GM12878 (cell line): ENCODE data around the gene USP47. TPM values are rescaled to one million over a fixed set of nuclear protein-coding genes. Genes with fewer than 3 reads are reported as not detected.

Source experiments
- ATAC-seq: fragments of 200-7000 bp; cut with Tn5 transposase; 3 replicates; pipeline ENCODE4 v1.9.1; 2020; ENCODE audit warnings: mild to moderate bottlenecking, moderate library complexity
- Bru-seq: library from RNA; stranded (reverse); fragments of 400-500 nt; gene quantifications from one replicate; lab custom pipeline; 2021; lab: Mats Ljungman, UMichigan
- BruChase-seq, 2 experiments: library from RNA; stranded (reverse); fragments of 400-500 nt; gene quantifications; one replicate each; lab custom pipeline; 2021; lab: Mats Ljungman, UMichigan
- BruUV-seq: library from RNA; stranded (reverse); fragments of 400-500 nt; replicated peaks from 2 replicates; lab custom pipeline; 2021; lab: Mats Ljungman, UMichigan
- CTCF ChIA-PET: fragments of 300-600 bp; sonication (Branson Sonifier 250); formaldehyde crosslinking; extraction: SDS; loops from one replicate; lab custom pipeline; 2021; ENCODE audit warnings: inconsistent platforms; lab: Yijun Ruan, JAX
- POLR2A ChIA-PET: fragments of 350-600 bp; formaldehyde crosslinking; extraction: SDS; loops from one replicate; lab custom pipeline; 2021; ENCODE audit warnings: inconsistent platforms; lab: Charles Lee
- RAD21 ChIA-PET: fragments of 300-600 bp; sonication (Branson Sonifier 250); formaldehyde crosslinking; loops from one replicate; lab custom pipeline; 2023; ENCODE audit warnings: antibody characterized with exemption; ENCODE audit not compliant: unreplicated experiment; lab: Charles Lee
- SMC1A ChIA-PET: fragments of 300-600 bp; sonication (Branson Sonifier 250); formaldehyde crosslinking; loops from one replicate; lab custom pipeline; 2023; ENCODE audit not compliant: unreplicated experiment, uncharacterized antibody; lab: Charles Lee
- DNase-seq: peaks from one replicate; pipeline ENCODE4 v3.0.0-alpha.2; 2011; ENCODE audit warnings: low read depth, low spot score
- FAIRE-seq: peaks from 3 replicates; lab custom pipeline; 2011; peaks lifted over from hg19 to GRCh38; lab: Jason Lieb, UNC
- H2AFZ ChIP-seq: 2 replicates; pipeline ENCODE4 v1.6.0; 2011; ENCODE audit warnings: low read depth, low read length, control low read depth; ENCODE audit not compliant: control insufficient read depth
- H3K27ac ChIP-seq: 2 replicates; pipeline ENCODE4 v1.5.1; 2011; ENCODE audit warnings: control low read depth; ENCODE audit not compliant: control insufficient read depth, insufficient read depth
- H3K27me3 ChIP-seq, 2 experiments: replicated peaks in 1 of 2; 2 replicates each; pipeline versions ENCODE4 v1.6.0 to v1.6.1; 2011; ENCODE audit warnings: low read length in 1 of 2; ENCODE audit not compliant: control insufficient read depth in 2 of 2, insufficient read depth in 2 of 2
- H3K36me3 ChIP-seq, 2 experiments: 2 replicates each; pipeline ENCODE4 v1.5.1; 2011; ENCODE audit warnings: low read length in 1 of 2; ENCODE audit not compliant: control insufficient read depth in 2 of 2, insufficient read depth in 2 of 2
- H3K4me1 ChIP-seq: 2 replicates; pipeline ENCODE4 v1.6.1; 2011; ENCODE audit warnings: mild to moderate bottlenecking, low read length, moderate library complexity, mixed read lengths; ENCODE audit not compliant: control insufficient read depth, insufficient read depth
- H3K4me2 ChIP-seq: 2 replicates; pipeline ENCODE4 v1.6.0; 2011; ENCODE audit warnings: control low read depth; ENCODE audit not compliant: control insufficient read depth, insufficient read depth
- H3K4me3 ChIP-seq: fragments of 200-600 bp; sonication (generic); 2 replicates; pipeline ENCODE4 v1.5.1; 2016
- H3K79me2 ChIP-seq: 2 replicates; pipeline ENCODE4 v1.6.0; 2011; ENCODE audit warnings: low read length; ENCODE audit not compliant: control insufficient read depth, insufficient read depth
- H3K9ac ChIP-seq: 2 replicates; pipeline ENCODE4 v1.8.0; 2011; ENCODE audit warnings: low read length, control low read depth, mixed read lengths; ENCODE audit not compliant: control insufficient read depth, insufficient read depth
- H3K9me3 ChIP-seq: replicated peaks from 3 replicates; pipeline ENCODE4 v1.5.1; 2011; ENCODE audit warnings: mild to moderate bottlenecking, low read length; ENCODE audit not compliant: control insufficient read depth, insufficient read depth
- H4K20me1 ChIP-seq: 2 replicates; pipeline ENCODE4 v1.6.0; 2011; ENCODE audit not compliant: control insufficient read depth, insufficient read depth
- PML ChIP-seq: IDR thresholded peaks from 2 replicates; pipeline ENCODE4 v1.6.1; 2012; ENCODE audit warnings: low read length, inconsistent platforms
- RCOR1 ChIP-seq: conservative IDR thresholded peaks from 2 replicates; pipeline ENCODE4 v1.6.1; 2012; ENCODE audit warnings: low read depth, low read length, improper control_type of control experiment
- SMC3 ChIP-seq: IDR thresholded peaks from 2 replicates; pipeline ENCODE4 v1.6.1; 2011; ENCODE audit warnings: low read length, improper control_type of control experiment, borderline replicate concordance
- WGBS: methylation state at CpG from one replicate; pipeline ENCODE4 v1.1.6; 2016; ENCODE audit warnings: low lambda C conversion rate; ENCODE audit not compliant: insufficient replicate concordance, insufficient coverage; ENCODE audit errors: missing lambda C conversion rate; 5-methylcytosine and 5-hydroxymethylcytosine counted together
- in situ Hi-C: fragments of 300-500 bp; cut with MboI; formaldehyde crosslinking; loops from 9 replicates; pipeline ENCODE4 v1.14.3; 2018; ENCODE audit warnings: mixed read lengths
- intact Hi-C: fragments of 100-400 bp; cut with micrococcal nuclease; formaldehyde crosslinking; loops from one replicate; pipeline ENCODE4 v1.14.2; 2022; ENCODE audit not compliant: unreplicated experiment
- long read RNA-seq, 2 experiments: library from polyadenylated mRNA; unstranded; transcript quantifications; one replicate each; pipeline ENCODE4 v2.0.0, GENCODE V29; 2019 to 2020
- polyA minus RNA-seq, 3 experiments: library from RNA; depleted of rRNA, polyadenylated mRNA; stranded (reverse); fragments of >200 nt; gene quantifications; 2 replicates each; pipeline ENCODE4 v1.2.3, GENCODE V29; 2011
- polyA plus RNA-seq, 11 experiments: library from polyadenylated mRNA; depleted of rRNA in 4 of 11; unstranded in 6 of 11; stranded (reverse) in 5 of 11; fragments of >200 nt; fragmentation: Nextera tagmentation in 4 of 11; fragmentation: Illumina TruSeq in 1 of 11; extraction: Ambion mirVana in 4 of 11; extraction: Trizol in 1 of 11; gene quantifications; 1 replicate in 1 of 11; 2 replicates in 10 of 11; pipeline versions ENCODE4 v1.2.1 to v1.2.3, GENCODE V29; 2011 to 2016; ENCODE audit warnings: inconsistent platforms in 2 of 11, missing spikeins in 2 of 11, low read depth in 1 of 11
- total RNA-seq, 4 experiments: library from RNA; depleted of rRNA in 3 of 4; stranded (reverse); fragments of >200 nt in 3 of 4; fragmentation: Illumina TruSeq in 1 of 4; extraction: Trizol in 1 of 4; gene quantifications; 2 replicates each; pipeline versions ENCODE4 v1.2.1 to v1.2.3, GENCODE V29; 2013 to 2021
- TF ChIP-seq, protein P1 (sequence below): IDR thresholded peaks from 2 replicates; pipeline ENCODE4 v1.6.1; 2012; ENCODE audit warnings: mild to moderate bottlenecking, low read depth, low read length
- TF ChIP-seq, protein P2 (sequence below): fragments of 450-650 bp; conservative IDR thresholded peaks from 2 replicates; pipeline ENCODE4 v1.6.1; 2017; ENCODE audit warnings: mild to moderate bottlenecking, moderate library complexity

The USP47 gene, protein sequence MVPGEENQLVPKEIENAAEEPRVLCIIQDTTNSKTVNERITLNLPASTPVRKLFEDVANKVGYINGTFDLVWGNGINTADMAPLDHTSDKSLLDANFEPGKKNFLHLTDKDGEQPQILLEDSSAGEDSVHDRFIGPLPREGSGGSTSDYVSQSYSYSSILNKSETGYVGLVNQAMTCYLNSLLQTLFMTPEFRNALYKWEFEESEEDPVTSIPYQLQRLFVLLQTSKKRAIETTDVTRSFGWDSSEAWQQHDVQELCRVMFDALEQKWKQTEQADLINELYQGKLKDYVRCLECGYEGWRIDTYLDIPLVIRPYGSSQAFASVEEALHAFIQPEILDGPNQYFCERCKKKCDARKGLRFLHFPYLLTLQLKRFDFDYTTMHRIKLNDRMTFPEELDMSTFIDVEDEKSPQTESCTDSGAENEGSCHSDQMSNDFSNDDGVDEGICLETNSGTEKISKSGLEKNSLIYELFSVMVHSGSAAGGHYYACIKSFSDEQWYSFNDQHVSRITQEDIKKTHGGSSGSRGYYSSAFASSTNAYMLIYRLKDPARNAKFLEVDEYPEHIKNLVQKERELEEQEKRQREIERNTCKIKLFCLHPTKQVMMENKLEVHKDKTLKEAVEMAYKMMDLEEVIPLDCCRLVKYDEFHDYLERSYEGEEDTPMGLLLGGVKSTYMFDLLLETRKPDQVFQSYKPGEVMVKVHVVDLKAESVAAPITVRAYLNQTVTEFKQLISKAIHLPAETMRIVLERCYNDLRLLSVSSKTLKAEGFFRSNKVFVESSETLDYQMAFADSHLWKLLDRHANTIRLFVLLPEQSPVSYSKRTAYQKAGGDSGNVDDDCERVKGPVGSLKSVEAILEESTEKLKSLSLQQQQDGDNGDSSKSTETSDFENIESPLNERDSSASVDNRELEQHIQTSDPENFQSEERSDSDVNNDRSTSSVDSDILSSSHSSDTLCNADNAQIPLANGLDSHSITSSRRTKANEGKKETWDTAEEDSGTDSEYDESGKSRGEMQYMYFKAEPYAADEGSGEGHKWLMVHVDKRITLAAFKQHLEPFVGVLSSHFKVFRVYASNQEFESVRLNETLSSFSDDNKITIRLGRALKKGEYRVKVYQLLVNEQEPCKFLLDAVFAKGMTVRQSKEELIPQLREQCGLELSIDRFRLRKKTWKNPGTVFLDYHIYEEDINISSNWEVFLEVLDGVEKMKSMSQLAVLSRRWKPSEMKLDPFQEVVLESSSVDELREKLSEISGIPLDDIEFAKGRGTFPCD (N-terminal part only)
- 213 and 244 TPM in 2 replicates for total RNA-seq (2013; cell fraction: nucleolus; rRNA removed)
- total RNA-seq (2014; rRNA removed) (50.0 and 54.0 TPM in 2 replicates), total RNA-seq (2014; rRNA removed; fragmentation: Illumina TruSeq; extraction: Trizol) (54.0 and 54.2 TPM in 2 replicates), total RNA-seq (2021) (28.7 and 33.9 TPM in 2 replicates), polyA plus RNA-seq (2011; rRNA removed) (25.7 and 42.5 TPM in 2 replicates), polyA plus RNA-seq (2014; fragmentation: Illumina TruSeq; extraction: Trizol) (34.4 and 53.3 TPM in 2 replicates), polyA plus RNA-seq (2014; fragmentation: Nextera tagmentation; extraction: Ambion mirVana) (10 to 100 TPM; 13.9 to 14.8 TPM), polyA plus RNA-seq (2014; rRNA removed) (23.1 and 27.2 TPM in 2 replicates), polyA plus RNA-seq (2016; fragmentation: Nextera tagmentation; extraction: Ambion mirVana) (10 to 100 TPM; 36.2 to 38.8 TPM), polyA minus RNA-seq (2011; rRNA and poly(A)+ RNA removed) (34.3 and 45.4 TPM in 2 replicates), Bru-seq, nascent RNA (percentile 92 among the genes with signal in this experiment), BruChase-seq, experiment 1, labeled RNA remaining after a 6-hour chase (percentile 89 among the genes with signal in this experiment), BruChase-seq, experiment 2, labeled RNA remaining after a 2-hour chase (percentile 93 among the genes with signal in this experiment)
- polyA plus RNA-seq (2011; ENCODE audit: low read depth) = 16.6 TPM
- 8.9 and 10.5 TPM in 2 replicates for polyA plus RNA-seq (2011; cell fraction: cytosol; rRNA removed)
- polyA plus RNA-seq (2011; cell fraction: nucleus; rRNA removed) = 35.4 and 37.1 TPM in 2 replicates
- 25.5 and 29.9 TPM in 2 replicates for polyA plus RNA-seq (2012)
- 11.1 and 13.4 TPM in 2 replicates for polyA minus RNA-seq (2011; cell fraction: cytosol; rRNA and poly(A)+ RNA removed)
- polyA minus RNA-seq (2011; cell fraction: nucleus; rRNA and poly(A)+ RNA removed) = 57.3 and 80.4 TPM in 2 replicates
- long read RNA-seq, experiment 1, full-length matches to known transcripts = 2 of 10 reads
- long read RNA-seq, experiment 1, partial matches to known transcripts = 7 of 10 reads
- long read RNA-seq, experiment 1, other reads (novel, unspliced or antisense) = 1 of 10 reads
- long read RNA-seq, experiment 2, full-length matches to known transcripts = 2 of 120 reads
- long read RNA-seq, experiment 2, partial matches to known transcripts = 97 of 120 reads
- long read RNA-seq, experiment 2, other reads (novel, unspliced or antisense) = 21 of 120 reads

DNA sequence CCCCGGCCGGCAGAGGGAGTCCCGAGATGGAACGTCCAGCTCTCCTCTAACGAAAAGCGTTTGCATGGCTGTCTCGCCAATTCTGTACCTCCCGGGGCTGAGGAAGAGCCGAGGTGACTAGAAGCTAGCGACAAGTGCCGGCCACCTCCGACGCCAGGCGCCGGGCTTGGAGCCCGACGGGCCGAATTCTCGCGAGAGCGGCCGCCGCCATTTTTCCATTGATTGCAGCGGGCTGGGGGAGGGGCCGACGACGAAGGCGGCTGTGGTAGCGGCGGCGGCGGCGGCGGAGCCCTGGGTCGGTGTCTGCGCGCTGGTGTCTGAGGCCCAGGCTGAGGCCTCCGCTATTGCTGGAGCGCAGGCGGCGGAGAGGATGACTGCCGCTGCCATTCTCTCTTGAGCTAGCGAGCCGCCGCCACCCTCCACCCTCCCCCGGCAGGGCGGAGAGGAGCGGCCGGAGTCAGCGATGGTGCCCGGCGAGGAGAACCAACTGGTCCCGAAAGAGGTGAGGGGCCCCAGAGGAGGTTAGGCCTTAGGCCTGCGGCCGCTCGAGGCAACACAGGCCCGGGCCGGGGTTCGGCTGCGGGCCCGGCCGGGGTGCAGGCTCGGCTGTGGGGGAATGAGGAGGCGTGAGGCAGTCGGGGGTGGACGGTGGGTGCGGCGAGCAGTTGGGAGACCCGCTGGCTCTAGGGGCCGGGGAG, at the start of gene USP47:
TSS of gene USP47 (plus strand) at position 250 of the 698 bp plus-strand sequence. CDS start at position 464, 214 bp downstream.
- peak within 1 kb of the TSS; percentile 84 for H3K4me2 ChIP-seq
- intact Hi-C loops = loop anchor here (5.0 to 10.0 kb wide), 2 partner anchors 987 to 1035 kb away; partner anchors contain the start of genes EIF4G2 and ZBED5
- in situ Hi-C loops = no loop called here
- peak within 1 kb of the TSS; percentile 96 for H3K27ac ChIP-seq
- ChIA-PET SMC1A (interaction anchor here (0.6 to 4.2 kb wide), 5 partner anchors 22 to 984 kb away, joined by 3 to 22 read pairs (median 5); partner anchors contain the start of gene ZBED5), CTCF (interaction anchor here (0.8 to 13.4 kb wide), 5 partner anchors 19 to 814 kb away, joined by 3 to 211 read pairs (median 3); no protein-coding TSS in a partner anchor), RAD21 (interaction anchor here (1.1 to 3.0 kb wide), 5 partner anchors 9 to 1033 kb away, joined by 3 to 18 read pairs (median 4); partner anchors contain the start of gene EIF4G2), POLR2A (interaction anchor here (0.5 to 2.2 kb wide), 6 partner anchors 16 to 1033 kb away, joined by 3 to 11 read pairs (median 5); partner anchors contain the start of gene EIF4G2)
- H3K4me3 ChIP-seq = peak within 1 kb of the TSS; percentile 77
- H3K79me2 ChIP-seq = peaks cover 50% of the 10 kb centered on the region
- H3K9ac ChIP-seq = peak within 1 kb of the TSS; percentile 97
- peaks cover 2% of the 10 kb centered on the region; the same call in 1 of the 2 replicates for H3K4me1 ChIP-seq
- no peaks in the 10 kb centered on the region for H4K20me1 ChIP-seq
- no peaks in the 10 kb centered on the region for H3K9me3 ChIP-seq
- H3K27me3 ChIP-seq = no peaks in the 10 kb centered on the region
- peak; percentile 78 for ATAC-seq
- no TSS peak for BruUV-seq
- no peak for DNase-seq
- no peaks in the 10 kb centered on the region for H3K36me3 ChIP-seq
- H2AFZ ChIP-seq = peak within 1 kb of the TSS; percentile 99
- under 1% methylated on average over 63 of the region's 70 CpGs for WGBS
- FAIRE-seq = no peak
- peak; percentile 78; the same call in 1 of the 2 replicates for TF ChIP-seq RCOR1
- TF ChIP-seq, protein P1, sequence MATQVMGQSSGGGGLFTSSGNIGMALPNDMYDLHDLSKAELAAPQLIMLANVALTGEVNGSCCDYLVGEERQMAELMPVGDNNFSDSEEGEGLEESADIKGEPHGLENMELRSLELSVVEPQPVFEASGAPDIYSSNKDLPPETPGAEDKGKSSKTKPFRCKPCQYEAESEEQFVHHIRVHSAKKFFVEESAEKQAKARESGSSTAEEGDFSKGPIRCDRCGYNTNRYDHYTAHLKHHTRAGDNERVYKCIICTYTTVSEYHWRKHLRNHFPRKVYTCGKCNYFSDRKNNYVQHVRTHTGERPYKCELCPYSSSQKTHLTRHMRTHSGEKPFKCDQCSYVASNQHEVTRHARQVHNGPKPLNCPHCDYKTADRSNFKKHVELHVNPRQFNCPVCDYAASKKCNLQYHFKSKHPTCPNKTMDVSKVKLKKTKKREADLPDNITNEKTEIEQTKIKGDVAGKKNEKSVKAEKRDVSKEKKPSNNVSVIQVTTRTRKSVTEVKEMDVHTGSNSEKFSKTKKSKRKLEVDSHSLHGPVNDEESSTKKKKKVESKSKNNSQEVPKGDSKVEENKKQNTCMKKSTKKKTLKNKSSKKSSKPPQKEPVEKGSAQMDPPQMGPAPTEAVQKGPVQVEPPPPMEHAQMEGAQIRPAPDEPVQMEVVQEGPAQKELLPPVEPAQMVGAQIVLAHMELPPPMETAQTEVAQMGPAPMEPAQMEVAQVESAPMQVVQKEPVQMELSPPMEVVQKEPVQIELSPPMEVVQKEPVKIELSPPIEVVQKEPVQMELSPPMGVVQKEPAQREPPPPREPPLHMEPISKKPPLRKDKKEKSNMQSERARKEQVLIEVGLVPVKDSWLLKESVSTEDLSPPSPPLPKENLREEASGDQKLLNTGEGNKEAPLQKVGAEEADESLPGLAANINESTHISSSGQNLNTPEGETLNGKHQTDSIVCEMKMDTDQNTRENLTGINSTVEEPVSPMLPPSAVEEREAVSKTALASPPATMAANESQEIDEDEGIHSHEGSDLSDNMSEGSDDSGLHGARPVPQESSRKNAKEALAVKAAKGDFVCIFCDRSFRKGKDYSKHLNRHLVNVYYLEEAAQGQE = 0 out of 2 replicates have a peak, but pooled peaks have one; percentile 4
- TF ChIP-seq PML = no peak; the same call in 1 of the 2 replicates
- 0 out of 2 replicates have a peak, but pooled peaks have one; percentile 18 for TF ChIP-seq SMC3
- TF ChIP-seq, protein P2, sequence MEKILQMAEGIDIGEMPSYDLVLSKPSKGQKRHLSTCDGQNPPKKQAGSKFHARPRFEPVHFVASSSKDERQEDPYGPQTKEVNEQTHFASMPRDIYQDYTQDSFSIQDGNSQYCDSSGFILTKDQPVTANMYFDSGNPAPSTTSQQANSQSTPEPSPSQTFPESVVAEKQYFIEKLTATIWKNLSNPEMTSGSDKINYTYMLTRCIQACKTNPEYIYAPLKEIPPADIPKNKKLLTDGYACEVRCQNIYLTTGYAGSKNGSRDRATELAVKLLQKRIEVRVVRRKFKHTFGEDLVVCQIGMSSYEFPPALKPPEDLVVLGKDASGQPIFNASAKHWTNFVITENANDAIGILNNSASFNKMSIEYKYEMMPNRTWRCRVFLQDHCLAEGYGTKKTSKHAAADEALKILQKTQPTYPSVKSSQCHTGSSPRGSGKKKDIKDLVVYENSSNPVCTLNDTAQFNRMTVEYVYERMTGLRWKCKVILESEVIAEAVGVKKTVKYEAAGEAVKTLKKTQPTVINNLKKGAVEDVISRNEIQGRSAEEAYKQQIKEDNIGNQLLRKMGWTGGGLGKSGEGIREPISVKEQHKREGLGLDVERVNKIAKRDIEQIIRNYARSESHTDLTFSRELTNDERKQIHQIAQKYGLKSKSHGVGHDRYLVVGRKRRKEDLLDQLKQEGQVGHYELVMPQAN = 0 out of 2 replicates have a peak, but pooled peaks have one; percentile 44
